ENCODE measurements around the gene COL4A5.

The COL4A5 gene

GRCh38 chrX:108664701-108665100 lies 225.1 kb downstream of the COL4A5 start:
- no peak for DNase-seq

GRCh38 chrX:108666101-108666500 lies 226.5 kb downstream of the COL4A5 start:
- no peak for DNase-seq

GRCh38 chrX:108671526-108671925 lies 231.9 kb downstream of the COL4A5 start:
- DNase-seq = no peak

- DNase-seq = no peak
These were observed 257.1 kb downstream of the COL4A5 start for GRCh38 chrX:108696690-108697089.

- peak; percentile 17 for DNase-seq
These were observed 259.7 kb downstream of the COL4A5 start for GRCh38 chrX:108699368-108699767.

GRCh38 chrX:108701633-108702032 lies 262.0 kb downstream of the COL4A5 start:
- DNase-seq = no peak

- DNase-seq = no peak
These were observed 262.9 kb downstream of the COL4A5 start for GRCh38 chrX:108702530-108702929.

GRCh38 chrX:108704839-108705238 lies 265.2 kb downstream of the COL4A5 start:
- DNase-seq = no peak

GRCh38 chrX:108712886-108713285 lies 273.2 kb downstream of the COL4A5 start:
- DNase-seq = no peak

GRCh38 chrX:108722561-108722960 lies 282.9 kb downstream of the COL4A5 start:
- DNase-seq = no peak

GRCh38 chrX:108726748-108727147 lies 287.1 kb downstream of the COL4A5 start:
- DNase-seq = no peak

GRCh38 chrX:108731153-108731552 lies 291.5 kb downstream of the COL4A5 start:
- no peak for DNase-seq

GRCh38 chrX:108732630-108733321 lies 293.1 kb downstream of the COL4A5 start:
- DNase-seq = no peak

- DNase-seq = no peak
These were observed 294.8 kb downstream of the COL4A5 start for GRCh38 chrX:108734426-108734825.

GRCh38 chrX:108735091-108735678 lies 295.5 kb downstream of the COL4A5 start:
- DNase-seq = no peak

- DNase-seq = no peak
These were observed 296.3 kb downstream of the COL4A5 start for GRCh38 chrX:108735679-108736508.

GRCh38 chrX:108736509-108737479 lies 297.2 kb downstream of the COL4A5 start, which contains the start of gene IRS4:
TSS of gene IRS4 (minus strand) at chrX:108736563.
- DNase-seq = no peak

GRCh38 chrX:108737754-108738153 lies 298.1 kb downstream of the COL4A5 start:
- DNase-seq = no peak

GRCh38 chrX:108740299-108740774 lies 300.7 kb downstream of the COL4A5 start:
- DNase-seq = no peak

All from RPMI8226 (cell line).